Fibroblast of the aortic adventitia (primary cell): Measurements from ENCODE around the gene KIF25. TPM values are rescaled to one million over a fixed set of nuclear protein-coding genes. Genes with fewer than 3 reads are reported as not detected.

Experiments
- DNase-seq: peaks from one replicate; pipeline ENCODE4 v3.0.0-alpha.2; 2010; ENCODE audit warnings: low read depth
- H3K4me3 ChIP-seq: 2 replicates; pipeline ENCODE4 v1.5.1; 2011; ENCODE audit warnings: low read depth, mild to moderate bottlenecking, control low read depth, low read length, moderate library complexity
- total RNA-seq: library from RNA; depleted of rRNA; stranded (reverse); fragments of >200 nt; gene quantifications from 2 replicates; pipeline ENCODE4 v1.2.3, GENCODE V29; 2012; ENCODE audit warnings: low replicate concordance
- TF ChIP-seq, protein P1 (sequence below): IDR thresholded peaks from 2 replicates; pipeline ENCODE4 v1.5.1; 2011; ENCODE audit warnings: mild to moderate bottlenecking, low read length, control low read depth, inconsistent platforms; ENCODE audit not compliant: insufficient read depth

The KIF25 gene
- total RNA-seq, 1 donor = not detected

DNA sequence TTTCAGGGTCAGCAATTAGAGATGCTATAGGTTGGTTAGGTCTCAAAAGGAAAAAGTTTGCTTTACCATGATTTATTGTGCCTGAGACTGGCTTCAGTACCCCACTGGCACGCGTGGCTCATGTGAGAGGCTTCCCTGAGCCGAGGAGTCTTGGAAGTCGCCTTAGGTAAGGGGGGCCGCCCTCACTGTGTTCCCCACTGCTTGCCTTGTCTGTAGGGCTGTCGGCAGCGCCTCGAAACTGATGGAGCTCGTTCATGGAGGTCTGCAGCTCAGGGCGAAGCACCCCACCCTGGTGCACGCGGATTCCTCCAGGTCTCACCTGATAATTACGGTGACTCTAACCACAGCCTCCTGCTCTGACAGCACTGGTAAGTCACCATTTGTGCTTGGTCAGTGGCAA is 42.4 kb downstream of the KIF25 start:
- DNase-seq = no peak
- TF ChIP-seq, protein P1, sequence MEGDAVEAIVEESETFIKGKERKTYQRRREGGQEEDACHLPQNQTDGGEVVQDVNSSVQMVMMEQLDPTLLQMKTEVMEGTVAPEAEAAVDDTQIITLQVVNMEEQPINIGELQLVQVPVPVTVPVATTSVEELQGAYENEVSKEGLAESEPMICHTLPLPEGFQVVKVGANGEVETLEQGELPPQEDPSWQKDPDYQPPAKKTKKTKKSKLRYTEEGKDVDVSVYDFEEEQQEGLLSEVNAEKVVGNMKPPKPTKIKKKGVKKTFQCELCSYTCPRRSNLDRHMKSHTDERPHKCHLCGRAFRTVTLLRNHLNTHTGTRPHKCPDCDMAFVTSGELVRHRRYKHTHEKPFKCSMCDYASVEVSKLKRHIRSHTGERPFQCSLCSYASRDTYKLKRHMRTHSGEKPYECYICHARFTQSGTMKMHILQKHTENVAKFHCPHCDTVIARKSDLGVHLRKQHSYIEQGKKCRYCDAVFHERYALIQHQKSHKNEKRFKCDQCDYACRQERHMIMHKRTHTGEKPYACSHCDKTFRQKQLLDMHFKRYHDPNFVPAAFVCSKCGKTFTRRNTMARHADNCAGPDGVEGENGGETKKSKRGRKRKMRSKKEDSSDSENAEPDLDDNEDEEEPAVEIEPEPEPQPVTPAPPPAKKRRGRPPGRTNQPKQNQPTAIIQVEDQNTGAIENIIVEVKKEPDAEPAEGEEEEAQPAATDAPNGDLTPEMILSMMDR = no peak
- H3K4me3 ChIP-seq = no peak overlapping the region

DNA sequence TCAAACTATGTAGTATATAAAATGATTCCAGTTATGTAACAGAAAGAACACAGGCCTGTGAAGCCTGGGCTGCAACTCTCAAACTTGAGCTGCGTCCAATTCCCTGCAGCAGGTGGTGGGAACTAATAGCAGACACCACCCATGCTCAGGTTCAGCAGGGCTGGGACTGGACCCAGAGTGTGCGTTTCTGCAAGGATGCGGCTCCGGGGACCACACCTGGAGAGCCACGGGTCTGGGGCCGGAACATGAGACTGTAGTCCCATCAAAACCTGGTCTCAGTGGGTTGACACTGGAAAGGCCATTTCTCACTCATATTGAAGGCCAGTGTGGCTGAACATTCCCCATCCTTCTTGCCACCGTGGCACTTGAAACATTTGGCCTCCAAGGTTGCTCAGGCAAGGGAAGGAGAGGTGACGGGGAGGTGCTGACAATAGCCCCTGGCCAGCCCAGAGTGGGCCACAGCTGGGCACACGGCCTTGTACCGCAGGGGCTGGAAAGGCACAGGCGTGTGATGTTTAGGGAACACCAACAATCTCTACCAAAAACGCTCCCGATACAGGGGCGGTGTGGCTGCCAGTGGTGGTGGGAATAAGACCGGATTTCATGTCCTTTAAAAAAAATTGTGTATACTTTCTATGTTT is 43.5 kb downstream of the KIF25 start:
- no peak for DNase-seq
- no peak overlapping the region for H3K4me3 ChIP-seq
- TF ChIP-seq, protein P1 = no peak

DNA sequence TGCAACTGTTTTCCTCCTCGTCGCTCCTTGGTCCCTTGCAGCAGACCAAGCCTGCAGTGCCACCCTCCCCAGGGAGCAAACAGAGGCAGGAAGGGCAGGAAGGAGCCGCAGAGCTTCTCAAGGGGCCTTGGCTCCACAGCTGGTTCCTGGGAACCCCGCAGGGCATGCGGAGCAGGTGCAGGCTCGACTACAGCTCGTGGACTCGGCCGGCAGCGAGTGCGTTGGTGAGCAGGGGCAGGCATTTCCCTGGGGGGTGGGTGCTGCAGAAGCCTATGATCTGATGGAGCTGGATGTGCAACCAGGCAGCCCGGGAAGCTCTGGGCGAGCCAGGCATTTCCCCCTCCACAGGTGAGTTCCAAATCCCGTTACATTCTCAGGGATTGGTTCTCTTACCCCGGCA is 44.5 kb downstream of the KIF25 start:
- H3K4me3 ChIP-seq = no peak overlapping the region
- TF ChIP-seq, protein P1 = no peak
- no peak for DNase-seq

DNA sequence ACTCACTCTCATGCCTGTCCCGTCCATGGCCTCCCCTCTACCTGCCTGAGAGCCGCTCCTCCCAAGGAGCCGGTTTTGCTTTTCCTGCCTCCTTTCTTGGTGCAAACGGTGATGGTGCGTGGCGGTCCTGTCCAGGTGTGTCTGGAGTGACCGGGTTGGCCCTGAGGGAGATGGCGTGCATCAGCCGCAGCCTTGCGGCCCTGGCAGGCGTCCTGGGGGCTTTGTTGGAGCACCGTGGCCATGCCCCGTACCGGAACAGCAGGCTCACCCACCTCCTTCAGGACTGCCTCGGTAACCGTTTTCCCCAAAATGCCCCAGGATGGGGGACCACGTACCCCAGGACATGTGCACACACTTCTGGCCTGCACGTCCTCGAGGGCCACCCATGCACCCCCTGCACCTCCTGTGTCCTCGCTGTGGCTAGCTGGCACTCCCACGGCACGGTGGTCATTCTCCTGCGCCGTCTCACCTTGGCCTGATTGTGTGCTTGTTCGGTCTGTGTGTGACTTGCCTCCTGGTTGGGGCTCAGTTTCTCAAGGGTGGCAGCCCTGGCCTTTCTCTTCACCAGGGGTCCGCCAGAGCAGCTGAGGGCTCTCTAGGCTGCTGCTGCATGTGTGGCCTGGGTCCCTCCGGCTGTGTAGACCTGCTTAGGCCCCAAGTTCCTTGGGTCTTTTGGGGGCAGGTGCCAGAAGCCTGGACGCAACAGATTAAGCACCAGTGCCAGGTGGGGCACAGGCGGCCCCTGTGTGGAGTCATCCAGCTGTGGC is 45.1 kb downstream of the KIF25 start:
- TF ChIP-seq, protein P1 = no peak
- no peak overlapping the region for H3K4me3 ChIP-seq
- DNase-seq = no peak

DNA sequence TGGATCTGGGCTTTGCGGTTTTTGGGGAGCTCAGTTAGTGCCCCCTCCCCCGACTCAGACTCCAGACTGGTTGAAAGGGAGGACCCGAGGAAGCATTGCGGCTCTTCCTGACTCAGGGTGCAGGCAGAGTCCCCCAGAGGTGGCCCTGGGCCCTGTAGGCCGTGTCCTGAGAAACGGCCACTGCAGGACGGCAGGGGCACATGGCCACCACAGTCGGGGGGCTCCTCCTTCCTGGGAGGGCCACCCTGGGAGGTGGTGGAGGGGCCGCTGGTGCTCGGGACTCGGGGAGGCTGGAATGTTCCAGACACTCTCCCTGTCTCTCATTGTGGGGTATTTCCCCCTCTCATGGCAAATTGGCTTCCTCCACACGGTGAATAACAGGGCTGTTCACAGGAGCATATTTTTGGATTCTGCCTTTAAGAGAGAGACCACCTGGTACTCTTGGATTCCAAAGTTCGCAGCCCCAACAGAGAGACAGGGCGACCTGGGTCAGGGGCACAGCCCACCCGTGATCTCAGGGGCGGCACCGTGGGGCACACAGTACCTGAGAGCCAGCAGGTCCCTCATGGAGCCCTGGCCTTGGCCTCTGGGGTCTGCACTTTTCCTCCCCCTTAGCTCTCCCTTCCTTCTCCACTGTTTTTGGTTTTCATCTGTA is 45.8 kb downstream of the KIF25 start:
- TF ChIP-seq, protein P1 = no peak
- no peak for DNase-seq
- no peak overlapping the region for H3K4me3 ChIP-seq

DNA sequence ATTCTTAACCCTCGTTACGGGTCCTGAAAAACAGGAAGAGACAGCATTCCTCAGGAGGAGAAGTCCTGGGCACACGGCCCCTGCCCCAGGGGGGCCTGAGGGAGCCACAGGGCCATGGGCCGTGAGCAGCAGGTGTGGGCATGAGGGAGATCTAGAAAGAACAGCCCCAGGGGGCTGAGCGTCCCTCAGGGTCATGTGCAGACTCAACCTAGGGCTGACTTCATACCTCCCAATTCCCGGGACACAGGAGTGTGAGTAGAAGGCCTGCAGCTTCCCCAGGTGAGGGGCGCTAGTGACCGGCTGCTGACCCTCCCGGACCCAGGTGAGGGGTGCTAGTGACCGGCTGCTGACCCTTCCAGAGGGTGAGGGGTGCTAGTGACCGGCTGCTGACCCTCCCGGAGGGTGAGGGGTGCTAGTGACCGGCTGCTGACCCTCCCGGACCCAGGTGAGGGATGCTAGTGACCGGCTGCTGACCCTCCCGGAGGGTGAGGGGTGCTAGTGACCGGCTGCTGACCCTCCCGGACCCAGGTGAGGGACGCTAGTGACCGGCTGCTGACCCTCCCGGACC is 46.5 kb downstream of the KIF25 start:
- H3K4me3 ChIP-seq = no peak overlapping the region
- TF ChIP-seq, protein P1 = no peak
- DNase-seq = no peak
